NCI-H226 (cell line): ENCODE measurements around the gene CUBN.
"Not testable (repeated sequence)": the region's sequence is repeated elsewhere in the genome, so short reads cannot be mapped to it uniquely, and the experiment has no call there.

Experiments used
- DNase-seq: peaks from one replicate; pipeline ENCODE4 v3.0.0-alpha.2; 2015

Gene CUBN

DNA sequence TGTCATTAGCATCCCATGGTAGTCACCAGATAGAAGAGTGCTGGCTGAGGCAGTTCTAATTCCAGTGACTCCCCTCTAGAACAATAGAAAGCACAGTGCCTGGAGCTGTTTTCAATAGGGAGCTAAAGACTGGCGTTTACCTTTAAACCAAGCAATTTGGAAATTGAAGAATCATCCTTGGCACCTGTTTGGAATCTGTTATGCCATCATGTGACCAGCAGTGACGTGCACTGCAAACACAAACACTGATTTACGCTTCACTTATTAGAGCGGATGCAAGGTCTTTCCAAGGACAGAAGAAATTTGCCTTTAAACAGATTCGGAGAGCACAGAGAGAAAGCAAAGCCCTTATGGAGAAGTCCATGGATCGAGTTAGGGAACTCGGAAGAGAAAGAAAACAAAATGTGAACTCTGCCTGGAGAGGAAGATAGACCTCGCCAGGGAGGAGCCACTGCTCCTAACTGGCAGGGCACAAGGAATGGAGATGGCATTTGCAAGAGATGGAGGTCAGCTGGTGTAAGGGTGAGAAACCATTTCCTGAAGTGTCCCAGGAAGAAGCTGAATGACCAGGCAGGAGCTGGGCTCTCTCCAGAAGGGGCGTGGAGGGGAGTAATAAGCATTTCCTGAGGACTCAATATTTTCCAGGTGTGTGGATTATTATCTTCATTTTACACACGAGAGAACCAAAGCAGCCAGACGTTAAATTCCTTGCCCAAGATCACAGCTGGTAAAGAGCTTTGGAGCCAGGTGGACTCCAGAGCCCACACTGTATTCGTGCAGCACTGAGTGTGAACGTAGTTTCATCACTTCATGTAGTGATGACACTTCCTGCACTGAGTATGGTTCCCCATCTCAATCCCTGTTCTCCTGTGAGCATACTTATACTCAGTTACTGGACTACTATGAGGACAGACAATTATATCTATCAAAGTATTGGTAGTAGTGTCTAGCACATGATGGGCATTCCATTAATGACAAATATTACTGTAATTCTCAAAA is 97.7 kb downstream of the CUBN start:
- no peak for DNase-seq

DNA sequence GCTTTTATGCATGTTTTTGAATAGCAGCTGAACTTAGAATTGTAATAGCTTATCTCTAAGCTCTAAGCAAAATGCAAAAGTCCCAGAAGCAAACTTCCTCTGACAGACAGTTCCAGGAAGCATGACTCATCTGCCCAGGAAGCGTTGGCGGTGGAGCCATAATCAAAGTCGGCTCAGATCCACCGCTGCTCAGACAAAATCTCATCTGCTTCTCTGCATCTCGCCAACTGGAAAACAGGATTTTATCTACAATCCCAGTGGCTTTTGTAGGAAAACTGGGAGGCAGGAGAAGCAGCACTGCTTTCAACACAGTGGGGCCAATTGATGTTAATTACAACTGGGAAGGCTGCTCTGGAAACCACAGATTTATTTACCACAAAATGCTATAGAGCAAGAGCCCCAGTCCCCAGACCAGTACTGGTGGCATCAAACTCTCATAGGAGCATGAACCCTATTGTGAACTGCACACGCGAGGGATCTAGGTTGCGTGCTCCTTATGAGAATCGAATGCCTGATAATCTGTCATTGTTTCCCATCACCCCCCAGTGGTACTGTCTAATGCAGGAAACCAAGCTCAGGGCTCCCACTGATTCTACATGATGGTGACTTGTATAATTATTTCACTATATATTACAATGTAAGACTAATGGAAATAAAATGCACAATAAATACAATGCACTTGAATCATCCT is 99.9 kb downstream of the CUBN start:
- DNase-seq, result peak; percentile 83

DNA sequence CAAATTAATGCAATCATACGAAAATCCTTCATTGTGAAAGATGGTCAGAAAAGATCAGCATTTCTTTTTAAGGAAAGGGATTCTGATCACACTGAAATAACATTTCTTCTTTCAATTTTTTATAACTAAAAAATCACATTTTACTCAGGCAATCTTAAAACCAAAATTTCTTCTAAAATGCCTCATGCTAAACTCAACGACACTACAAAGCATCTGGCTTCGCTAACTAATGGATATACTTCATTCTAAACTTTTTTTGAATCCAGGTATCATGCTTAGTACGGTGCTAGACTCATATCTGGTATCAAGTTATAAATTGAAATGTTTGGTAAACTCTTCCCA is 100.4 kb downstream of the CUBN start:
- no peak for DNase-seq

DNA sequence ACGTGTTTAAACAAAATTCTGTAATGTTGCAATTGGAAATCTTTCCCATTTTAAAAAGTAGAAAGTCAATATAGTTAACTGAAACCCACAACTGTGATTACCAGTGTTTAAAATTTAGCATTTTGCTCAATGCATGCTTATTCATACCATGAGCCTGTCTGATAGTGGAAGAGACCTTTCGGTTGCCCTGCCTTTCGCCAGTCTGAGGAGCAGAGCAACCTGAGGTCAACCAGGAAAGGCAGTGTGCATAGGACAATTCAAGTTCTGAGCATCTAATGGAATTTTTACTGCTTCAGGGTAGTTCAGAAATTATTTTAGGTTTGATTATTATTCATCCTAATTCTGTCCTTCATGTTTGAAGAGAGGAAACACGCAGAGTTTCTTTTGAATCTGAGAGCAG is 100.8 kb downstream of the CUBN start:
- no peak for DNase-seq

DNA sequence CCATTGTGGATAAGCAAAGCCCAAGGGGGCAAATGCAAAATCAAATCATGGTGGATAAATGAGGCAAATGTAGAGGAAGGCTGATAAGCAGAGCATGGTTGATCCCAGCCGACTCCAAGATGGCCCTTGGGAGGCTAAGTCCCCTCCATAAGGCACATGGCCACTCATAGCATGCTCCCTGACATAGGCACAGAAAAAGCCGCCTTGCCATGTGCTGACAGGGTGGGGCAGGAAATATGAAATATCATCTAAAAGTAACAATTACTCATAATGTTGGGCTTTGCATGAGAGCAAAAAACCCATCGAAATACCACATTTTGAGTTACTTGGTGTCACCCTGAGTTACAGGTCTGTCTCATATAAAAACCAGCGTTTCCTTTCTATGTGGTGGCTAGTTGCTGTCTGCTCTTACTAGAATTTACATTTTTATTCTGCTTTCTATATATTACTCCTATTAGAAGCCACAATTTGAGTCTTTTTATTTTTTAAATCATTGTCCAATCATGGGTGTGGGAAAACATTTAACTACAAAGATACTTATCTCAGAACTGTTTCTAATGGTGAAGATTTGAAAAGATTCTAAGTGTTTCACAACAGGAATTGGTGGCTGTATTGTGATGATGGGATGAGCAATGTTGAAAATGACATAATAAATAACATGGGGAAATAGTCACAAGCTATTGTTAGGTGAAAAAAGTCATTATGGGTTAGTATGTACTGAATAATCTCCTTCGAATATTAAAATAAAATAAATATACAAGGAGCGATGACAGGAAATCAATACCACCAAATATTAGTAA is 102.7 kb downstream of the CUBN start:
- DNase-seq, result no peak

DNA sequence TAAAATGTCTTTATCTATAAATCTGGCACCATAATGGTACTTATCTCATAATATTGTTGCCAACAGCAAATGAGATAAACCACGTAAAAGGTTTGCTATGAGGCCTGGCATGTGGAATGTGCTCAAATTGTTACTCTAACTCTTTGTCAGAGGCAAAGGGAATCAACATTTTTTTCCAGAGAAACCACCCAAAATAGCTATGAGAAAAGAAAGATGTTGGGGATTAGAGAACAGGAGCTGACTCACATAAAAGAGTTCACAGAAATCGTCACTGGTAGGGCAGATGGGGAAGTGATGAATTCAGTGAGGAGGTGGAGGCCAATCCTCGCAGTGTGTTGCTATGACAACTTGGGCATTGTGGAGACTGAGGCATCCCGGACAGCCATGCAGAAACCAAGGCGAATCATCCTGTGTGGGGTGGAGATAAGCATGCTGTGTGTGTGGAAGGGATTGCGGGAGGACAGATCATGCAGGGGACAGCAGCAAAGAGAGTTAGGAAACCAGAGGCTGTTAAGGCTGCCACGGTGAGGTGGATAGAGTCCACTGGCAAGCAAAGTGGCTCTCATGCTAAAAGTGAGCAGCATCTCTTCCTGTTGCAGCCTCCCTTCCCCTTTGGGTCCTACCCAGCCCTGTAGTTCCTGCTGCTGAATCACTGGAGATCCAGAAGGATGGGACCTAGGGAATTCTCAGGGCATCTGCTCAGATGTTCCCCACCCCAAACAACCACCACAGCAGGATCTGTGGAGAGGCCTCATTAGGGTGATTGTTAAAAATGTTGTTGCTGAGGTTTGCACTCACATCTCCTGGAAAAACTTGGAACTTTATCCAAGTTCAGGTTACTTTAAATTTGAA is 103.9 kb downstream of the CUBN start:
- DNase-seq, result peak; percentile 89

DNA sequence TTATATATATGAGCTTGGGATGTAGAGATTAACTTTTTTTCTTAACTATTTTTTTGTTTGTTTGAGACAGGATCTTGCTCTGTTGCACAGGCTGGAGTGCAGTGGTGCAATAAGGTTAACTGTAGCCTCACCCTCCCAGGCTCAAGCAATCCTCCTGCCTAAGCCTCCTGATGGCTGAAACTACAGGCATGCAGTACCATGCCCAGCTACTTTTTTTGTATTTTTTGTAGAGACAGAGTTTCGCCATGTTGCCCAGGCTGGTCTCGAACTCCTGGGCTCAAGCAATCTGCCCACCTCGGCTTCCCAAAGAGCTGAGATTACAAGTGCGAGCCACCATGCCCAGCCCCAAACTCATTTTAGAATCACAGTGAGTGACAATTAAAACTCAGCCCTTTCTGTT is 105.2 kb downstream of the CUBN start:
- no peak for DNase-seq

DNA sequence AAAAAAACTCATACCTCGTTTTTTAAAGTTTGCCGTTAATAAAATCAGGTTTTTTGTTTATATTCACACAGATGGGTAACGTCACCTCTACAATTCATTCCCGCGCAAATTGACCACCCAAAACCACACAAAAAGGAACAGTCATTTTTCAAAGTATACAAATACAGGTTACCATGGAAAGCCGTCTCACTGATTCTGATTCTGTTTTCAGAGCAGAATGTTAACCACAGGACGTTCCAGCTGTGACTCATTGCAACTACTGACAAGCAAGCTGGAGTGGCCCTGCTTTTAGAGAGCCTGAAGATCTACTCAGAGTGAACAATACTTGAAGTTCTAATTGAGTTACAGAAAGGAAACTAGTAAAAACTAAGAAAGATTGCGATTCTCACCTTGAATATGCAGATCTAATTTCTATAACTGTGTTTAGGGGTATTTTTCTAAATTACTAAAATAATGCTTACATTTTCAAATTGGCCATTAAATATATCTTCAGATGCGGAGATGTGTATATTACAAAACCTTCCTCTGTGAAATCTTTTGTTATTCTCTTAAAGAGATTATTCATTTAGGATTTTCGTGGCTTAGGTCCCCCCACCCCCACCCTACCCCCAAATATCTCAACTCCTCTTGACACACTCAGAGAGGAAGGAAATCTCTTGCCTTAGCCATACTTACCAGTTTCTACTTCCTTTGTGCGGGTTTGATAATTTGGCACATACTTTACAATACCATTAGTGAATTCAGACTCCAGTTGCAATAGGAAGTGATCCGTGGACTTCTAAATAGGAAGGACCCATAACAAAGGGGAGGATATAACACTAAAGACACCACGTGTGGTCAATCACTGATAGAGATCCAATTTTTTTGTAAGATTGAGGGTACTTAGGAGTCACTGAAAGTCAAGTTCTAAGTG is 106.0 kb downstream of the CUBN start:
- DNase-seq, result peak; percentile 96

DNA sequence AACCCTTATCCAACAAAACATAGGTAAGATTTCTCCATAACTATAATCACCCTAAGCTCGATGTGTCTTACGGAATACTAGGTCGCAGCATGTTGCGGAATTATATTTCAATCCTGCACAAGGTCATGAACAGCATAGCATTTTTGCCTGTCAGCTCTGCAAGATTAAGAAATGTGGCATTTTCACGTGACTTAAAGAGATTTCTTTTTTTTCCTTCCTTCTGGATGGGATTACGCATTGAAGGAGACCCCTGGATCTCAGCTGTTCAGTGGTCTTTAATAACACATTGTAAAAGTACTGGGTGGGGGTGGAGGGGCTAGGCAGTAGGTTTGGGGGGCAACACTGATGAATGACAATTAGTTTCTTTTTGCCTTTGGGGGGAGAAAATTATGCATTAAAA is 106.7 kb downstream of the CUBN start:
- no peak for DNase-seq

DNA sequence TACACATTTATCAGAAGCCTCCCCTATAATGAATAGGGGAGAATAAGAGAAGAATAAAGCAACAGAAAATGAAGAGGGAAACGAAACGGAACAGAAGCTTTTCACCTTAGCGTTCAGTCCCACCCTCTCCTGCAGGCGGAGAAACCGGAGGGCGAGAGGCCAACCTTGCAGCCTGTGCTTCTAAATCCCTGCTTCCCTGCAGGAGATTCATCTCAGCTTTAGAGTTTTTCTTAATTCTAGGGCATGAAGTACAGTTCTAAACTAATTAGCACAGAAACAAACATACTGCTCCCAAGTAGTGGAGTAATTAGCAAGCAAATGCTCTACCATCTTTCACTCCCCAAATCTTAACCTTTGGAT is 107.2 kb downstream of the CUBN start:
- no peak for DNase-seq

DNA sequence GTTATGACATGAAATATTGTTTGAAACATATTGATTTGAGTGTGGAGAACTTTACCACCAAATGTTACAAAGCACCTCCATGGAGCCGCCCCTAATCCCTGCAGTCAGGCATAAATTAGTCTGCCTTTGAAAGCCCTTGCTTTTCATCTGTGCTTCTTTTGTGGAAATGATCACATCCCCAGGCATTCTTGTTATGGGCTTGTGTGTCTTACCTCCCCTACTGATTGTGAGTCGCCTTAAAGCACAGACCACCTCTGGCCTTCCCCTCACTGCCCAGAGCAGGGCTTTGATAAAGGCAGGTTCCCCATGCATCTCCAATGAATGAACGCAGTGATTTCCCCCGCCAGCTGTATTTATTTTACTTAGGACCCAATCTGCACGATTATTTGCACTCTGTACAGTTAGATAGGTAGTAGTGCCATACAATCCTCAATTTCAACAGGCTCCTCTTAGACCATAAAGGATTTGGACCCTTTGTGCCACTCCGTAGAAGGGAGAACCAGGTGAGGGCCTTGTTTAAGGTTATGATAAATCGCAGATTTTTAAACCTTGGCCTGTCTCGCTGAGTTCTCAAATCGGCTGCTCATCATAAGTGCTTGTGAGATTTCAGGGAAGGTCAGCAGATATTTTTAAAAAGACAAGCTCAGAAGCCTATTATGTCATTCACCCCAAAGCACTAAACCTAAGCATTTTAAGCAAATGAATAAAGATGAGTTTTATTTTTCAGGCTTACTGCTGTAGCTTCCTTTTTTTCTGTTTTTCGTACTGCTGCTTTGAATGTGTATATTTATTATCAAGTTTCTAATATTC is 107.8 kb downstream of the CUBN start:
- DNase-seq, result no peak

DNA sequence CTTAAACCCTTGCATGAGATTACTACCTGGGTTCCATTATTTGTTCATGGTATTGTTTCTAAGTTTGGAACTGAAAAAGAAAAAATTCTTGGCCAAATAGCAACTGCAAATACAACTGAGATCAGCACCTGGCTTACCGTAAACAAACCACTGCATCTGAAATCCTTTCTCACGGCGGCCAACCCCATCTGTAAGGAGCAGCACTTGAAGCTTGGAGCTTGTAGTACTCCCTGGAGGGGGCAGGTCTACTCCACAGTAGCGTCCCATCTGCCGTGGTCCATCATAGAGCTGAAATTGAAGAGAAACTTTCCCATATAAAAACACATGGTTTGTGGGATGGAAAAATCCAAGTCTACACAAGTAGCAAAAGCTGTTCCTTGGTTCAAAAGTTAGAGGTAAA is 109.9 kb downstream of the CUBN start:
- DNase-seq, result no peak

DNA sequence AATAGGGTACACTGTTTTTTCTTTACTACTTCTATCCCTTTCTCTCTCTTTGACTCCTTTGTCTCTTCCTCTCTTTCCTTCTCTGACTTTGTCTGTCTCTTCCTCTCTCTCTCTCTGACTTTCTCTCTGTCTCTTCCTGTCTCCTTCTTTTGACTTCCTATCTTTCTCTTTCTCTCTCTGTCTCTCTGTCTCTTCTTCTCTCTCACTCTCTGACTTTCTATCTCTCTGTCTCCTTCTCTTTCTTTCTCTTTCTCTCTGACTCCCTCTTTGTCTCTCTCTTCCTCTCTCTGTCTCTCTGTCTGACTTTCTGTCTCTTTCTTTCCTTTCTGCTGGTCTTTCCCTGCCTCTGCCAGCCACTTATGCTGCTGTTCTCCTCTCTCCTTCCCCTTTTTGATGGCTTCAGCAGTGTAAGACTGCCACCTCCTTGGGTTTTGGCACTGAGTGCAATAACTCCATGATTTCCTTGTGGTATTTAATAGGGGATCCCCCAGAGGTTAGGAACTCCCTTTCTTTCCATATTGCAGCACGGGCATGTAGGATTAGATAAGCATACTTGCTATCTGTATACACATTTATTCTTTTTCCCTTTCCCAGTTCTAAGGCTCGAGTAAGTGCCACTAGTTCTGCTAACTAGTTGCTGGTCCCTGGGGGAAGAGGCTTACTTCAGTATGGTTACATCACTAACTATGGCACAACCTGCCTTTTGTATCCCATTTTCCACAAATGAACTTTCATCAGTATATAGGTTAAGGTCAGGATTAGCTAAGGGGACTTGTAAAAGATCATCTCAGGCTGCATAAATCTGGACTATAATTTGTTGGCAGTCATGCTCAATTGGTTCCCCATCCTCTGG is 116.3 kb downstream of the CUBN start:
- not testable (repeated sequence) for DNase-seq

DNA sequence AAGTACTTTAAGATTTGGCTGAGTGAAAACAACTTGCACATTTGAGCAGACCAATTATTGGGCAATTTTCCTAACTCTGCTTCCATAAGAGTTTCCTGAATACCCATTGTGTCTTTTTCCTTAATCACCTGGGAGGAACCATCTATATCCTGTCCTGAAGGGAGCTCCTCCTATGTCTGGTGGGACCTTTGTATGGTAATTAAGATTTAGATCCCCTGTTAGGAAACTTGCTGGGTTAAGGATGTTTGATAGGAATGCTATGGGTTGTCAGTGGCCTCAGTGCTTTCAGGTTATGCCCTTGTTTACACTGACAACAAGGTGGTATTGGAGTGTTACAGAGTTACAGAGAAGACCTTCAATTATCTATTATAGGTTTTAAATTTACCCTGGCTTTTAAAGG is 116.9 kb downstream of the CUBN start:
- DNase-seq, result not testable (repeated sequence)

DNA sequence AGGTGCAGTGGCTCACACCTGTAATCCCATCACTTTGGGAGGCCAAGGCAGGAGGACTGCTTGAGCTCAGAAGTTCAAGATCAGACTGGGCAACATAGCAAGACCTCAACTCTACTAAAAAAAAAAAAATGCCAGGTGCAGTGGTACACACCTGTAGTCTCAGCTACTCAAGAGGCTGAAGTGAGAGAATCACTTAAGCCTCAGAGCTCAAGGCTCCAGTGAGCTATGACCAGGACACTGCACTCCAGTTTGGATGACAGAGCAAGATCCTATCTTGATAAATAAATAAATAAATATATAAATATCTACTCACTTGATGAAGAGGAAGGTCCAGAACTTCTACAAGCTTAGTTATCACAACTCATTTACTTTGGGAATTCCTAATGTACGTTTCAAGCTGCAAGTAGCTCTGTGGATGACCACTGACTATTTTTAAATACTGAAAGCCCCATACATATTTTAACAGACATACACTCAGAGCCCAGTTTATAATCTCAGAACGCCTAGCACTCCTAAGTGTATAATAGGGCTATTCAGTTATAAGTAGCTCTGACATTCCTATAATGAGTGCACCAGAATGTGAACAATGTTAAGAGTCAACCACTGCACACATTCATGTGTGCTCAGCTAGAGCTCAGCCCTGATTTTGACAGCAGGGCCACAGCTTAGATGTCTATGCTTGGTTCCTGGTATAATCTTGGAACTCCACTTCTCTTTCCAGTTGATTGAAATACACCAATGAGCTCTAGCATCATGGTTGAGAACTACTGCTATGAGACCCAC is 119.1 kb downstream of the CUBN start:
- no peak for DNase-seq

DNA sequence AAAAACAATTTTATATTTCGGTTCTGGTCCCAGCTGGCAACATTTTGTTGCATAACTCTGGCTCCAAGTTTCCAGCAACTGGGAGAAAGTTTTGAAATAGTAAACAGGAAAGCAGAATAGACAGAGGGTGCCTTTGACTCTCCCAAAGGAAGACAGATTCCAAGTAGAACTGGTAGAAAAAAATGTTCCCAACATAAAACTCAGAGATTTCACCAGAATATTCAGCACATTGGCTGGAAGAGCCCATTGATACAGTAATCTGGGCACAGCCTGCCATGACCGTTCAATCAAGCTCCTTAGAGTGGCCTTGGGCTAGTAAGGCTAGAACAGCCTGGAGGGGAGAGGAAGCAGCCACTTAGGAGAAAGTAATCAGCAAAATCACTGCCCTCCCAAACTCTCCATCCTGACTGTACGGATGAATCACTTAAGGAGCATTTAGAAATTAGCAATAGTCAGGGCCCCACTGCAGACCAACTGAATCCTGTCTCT is 120.4 kb downstream of the CUBN start:
- DNase-seq, result peak; percentile 62

DNA sequence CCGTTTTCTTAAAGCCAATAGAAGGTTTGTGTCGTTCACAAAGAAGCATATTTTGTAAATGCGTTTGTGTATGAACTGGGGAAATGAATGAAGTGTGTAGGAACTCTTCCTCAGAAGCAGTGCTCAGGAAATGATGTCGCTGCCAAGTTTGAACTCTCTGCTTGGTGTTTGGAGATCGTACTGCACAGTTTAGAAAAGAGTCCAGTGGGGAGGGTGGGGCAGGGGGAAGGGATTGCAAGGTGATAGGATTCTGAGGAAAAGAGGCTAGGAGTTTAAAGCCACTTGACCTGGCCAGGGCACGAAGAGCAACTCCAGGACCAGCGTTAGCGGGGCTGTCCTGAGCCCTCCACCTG is 122.2 kb downstream of the CUBN start:
- DNase-seq, result no peak

DNA sequence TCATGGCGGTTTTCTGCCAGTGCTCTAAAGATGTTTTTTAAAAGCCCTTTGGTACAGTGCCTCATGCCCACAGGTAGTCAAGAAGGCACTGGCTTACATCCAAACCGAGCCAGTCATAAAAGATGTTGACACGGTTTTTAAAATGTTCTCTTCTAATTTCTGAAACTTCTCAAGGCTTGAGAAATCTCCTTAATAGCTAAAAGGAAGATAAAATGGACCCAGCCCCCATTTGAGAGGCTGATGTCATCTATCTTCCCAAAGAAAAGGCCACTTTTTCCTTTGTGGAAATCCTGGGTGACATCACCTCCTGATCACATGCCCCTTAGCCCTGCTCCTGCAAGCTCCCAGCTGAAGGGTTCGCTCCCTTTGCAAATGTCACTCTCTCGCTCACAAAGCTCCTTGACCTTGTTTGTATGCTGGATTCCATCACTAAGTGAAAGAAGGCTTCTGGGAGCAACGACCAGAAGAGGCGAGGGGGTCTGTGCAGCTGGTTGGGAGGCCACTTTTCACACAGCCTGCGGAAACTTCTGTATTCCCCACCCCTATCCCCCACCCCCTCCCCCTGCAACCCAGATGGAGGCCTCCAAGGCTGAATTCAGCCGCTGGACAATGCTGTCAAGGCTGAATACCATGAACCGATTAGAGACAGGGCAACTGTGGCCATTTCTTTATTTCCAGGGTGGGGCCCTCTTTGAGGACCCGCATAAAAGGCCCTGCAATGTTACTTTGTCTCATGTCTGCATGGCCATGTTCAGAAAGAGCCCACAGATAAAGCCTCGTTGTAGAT is 122.8 kb downstream of the CUBN start:
- DNase-seq, result no peak
